ENCODE measurements around the gene TNFSF4. TPM values are rescaled to one million over a fixed set of nuclear protein-coding genes. Genes with fewer than 3 reads are reported as not detected.
A peak's percentile ranks its signal among the peaks of the same experiment; 100 is the strongest.

Gene TNFSF4
- total and polyA plus RNA-seq, 2 donors from 2014 or later: 0.58 to 1.3 TPM

DNA sequence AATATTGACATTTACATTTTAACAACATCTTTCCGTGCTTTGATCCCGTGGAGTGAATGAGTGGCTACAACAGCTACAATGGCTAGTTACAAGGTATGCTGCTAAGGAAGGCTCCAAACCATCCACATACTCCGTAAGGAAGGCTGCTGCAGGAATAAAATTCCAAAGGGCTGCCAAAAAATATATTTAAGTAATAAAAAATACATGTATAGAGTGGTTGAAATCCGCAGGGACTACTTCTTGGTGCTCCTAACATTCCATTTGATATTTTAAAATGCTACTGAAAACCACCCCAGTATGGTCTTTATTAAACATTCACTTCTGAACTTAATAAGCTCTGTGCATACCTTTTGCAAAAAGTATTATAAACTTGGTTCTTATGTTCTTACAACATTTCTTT lies 25.3 kb downstream of the TNFSF4 start:
- intact Hi-C loops (cut with DNase I): no loop called here
- no peak for FAIRE-seq

DNA sequence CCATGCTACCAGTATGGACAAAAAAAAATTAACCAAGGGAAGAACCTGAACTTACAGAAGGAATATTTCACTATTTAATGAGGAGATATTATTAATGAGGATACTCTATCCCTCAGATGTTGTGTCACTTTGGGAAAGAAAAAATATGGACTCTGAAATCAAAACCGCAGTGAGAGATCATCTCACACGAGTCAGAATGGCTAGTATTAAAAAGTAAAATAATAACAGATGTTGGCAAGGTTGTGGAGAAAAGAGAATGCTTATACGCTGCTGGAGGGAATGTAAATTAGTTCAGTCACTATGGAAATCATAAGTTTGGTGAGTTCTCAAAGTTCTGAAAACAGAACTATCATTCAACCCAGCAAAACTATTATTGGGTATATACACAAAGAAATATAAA lies 30.9 kb downstream of the TNFSF4 start:
- Histone ChIP-seq H3K27me3 (ENCODE audit: control insufficient read depth, insufficient read depth, low read length) (no peaks in the 10 kb centered on the region), H3K27ac (ENCODE audit: low read depth in 2 of 2, low read length in 2 of 2) (no peak overlapping the region), H3K4me1 (ENCODE audit: control insufficient read depth in 2 of 3, insufficient read depth in 2 of 3, low read depth in 1 of 3, low read length in 3 of 3) (no peaks in the 10 kb centered on the region), H3K4me3 (ENCODE audit: low read length in 3 of 3) (no peak overlapping the region), H3K9ac (ENCODE audit: low read length in 3 of 3) (no peak overlapping the region), H3K9me3 (ENCODE audit: control insufficient read depth in 2 of 3, insufficient read depth in 1 of 3, low read length in 3 of 3) (no peaks in the 10 kb centered on the region), H3K36me3 (ENCODE audit: control insufficient read depth in 2 of 3, insufficient read depth in 3 of 3, low read length in 3 of 3) (no peaks in the 10 kb centered on the region)
- DNase-seq (no peak), FAIRE-seq (no peak)
- TF ChIP-seq, protein P1, sequence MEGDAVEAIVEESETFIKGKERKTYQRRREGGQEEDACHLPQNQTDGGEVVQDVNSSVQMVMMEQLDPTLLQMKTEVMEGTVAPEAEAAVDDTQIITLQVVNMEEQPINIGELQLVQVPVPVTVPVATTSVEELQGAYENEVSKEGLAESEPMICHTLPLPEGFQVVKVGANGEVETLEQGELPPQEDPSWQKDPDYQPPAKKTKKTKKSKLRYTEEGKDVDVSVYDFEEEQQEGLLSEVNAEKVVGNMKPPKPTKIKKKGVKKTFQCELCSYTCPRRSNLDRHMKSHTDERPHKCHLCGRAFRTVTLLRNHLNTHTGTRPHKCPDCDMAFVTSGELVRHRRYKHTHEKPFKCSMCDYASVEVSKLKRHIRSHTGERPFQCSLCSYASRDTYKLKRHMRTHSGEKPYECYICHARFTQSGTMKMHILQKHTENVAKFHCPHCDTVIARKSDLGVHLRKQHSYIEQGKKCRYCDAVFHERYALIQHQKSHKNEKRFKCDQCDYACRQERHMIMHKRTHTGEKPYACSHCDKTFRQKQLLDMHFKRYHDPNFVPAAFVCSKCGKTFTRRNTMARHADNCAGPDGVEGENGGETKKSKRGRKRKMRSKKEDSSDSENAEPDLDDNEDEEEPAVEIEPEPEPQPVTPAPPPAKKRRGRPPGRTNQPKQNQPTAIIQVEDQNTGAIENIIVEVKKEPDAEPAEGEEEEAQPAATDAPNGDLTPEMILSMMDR (IDR thresholded peaks at IDR 0.05; ENCODE audit: borderline replicate concordance, extremely low read depth, insufficient read depth): no peak
- intact Hi-C loops (cut with DNase I): no loop called here

More for the DNA sequence above, 25.3 kb downstream of the TNFSF4 start:
- Histone ChIP-seq H3K9ac (ENCODE audit: low read length in 3 of 3) (no peak overlapping the region), H3K27me3 (ENCODE audit: control insufficient read depth, insufficient read depth, low read length) (no peaks in the 10 kb centered on the region), H3K27ac (ENCODE audit: low read depth in 2 of 2, low read length in 2 of 2) (no peak overlapping the region), H3K36me3 (ENCODE audit: control insufficient read depth in 2 of 3, insufficient read depth in 3 of 3, low read length in 3 of 3) (no peaks in the 10 kb centered on the region), H3K4me1 (ENCODE audit: control insufficient read depth in 2 of 3, insufficient read depth in 2 of 3, low read depth in 1 of 3, low read length in 3 of 3) (no peaks in the 10 kb centered on the region), H3K4me3 (ENCODE audit: low read length in 3 of 3) (no peak overlapping the region), H3K9me3 (ENCODE audit: control insufficient read depth in 2 of 3, insufficient read depth in 1 of 3, low read length in 3 of 3) (no peaks in the 10 kb centered on the region)
- no peak for DNase-seq
- TF ChIP-seq, protein P1 (IDR thresholded peaks at IDR 0.05; ENCODE audit: borderline replicate concordance, extremely low read depth, insufficient read depth): no peak

DNA sequence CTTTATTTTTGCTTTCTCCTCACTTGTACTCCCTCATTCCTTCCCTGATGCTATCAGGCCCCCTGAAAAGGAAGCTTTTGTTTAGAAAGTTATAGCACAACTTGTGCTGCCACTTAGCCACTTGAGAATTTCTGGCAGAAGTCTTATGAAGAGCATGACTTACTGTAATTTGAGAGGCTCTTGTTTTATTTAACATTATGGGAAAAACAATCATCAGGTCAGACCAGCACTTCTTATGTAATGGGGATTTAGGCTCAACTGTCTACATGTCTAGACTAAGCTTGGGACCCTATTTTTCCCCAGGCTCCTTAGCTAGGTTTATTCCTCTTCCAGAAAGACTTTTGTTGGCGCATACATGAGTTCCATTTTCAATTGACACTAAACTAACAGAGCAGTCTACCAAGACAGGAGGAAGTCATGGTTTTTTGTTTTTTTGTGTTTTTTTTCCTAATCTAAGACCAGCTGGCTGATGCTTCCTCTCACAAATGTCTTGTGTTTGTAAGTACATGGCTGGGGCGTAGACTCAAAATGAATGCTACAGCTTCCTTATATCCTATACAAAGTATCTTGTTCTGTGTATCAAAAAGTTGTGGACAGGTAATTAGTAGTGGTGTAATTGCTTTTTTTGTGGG lies 31.5 kb downstream of the TNFSF4 start:
- Histone ChIP-seq H3K9me3 (ENCODE audit: control insufficient read depth in 2 of 3, insufficient read depth in 1 of 3, low read length in 3 of 3) (no peaks in the 10 kb centered on the region), H3K4me3 (ENCODE audit: low read length in 3 of 3) (no peak overlapping the region), H3K36me3 (ENCODE audit: control insufficient read depth in 2 of 3, insufficient read depth in 3 of 3, low read length in 3 of 3) (no peaks in the 10 kb centered on the region), H3K4me1 (ENCODE audit: control insufficient read depth in 2 of 3, insufficient read depth in 2 of 3, low read depth in 1 of 3, low read length in 3 of 3) (no peaks in the 10 kb centered on the region), H3K9ac (ENCODE audit: low read length in 3 of 3) (no peak overlapping the region), H3K27me3 (ENCODE audit: control insufficient read depth, insufficient read depth, low read length) (no peaks in the 10 kb centered on the region), H3K27ac (ENCODE audit: low read depth in 2 of 2, low read length in 2 of 2) (no peak overlapping the region)
- intact Hi-C loops (cut with DNase I): no loop called here
- FAIRE-seq (no peak), DNase-seq (peak in 1 of 5 donors; percentile 8)
- TF ChIP-seq, protein P1 (IDR thresholded peaks at IDR 0.05; ENCODE audit: borderline replicate concordance, extremely low read depth, insufficient read depth): no peak

DNA sequence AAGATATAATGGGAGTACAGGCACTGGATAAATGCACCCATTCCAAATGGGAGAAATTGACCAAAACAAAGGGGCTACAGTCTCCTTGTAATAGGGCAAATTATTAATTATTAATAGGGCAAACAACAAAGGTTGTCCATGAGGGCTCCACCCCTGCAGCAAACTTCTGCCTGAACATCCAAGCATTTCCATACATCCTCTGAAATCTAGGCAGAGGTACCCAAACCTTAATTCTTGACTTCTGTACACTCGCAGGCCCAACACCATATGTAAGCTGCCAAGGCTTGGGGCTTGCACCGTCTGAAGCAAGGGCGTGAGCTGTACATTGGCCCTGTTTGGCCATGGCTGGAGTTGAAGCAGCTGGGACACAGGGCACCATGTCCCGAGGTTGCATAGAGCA lies 33.7 kb downstream of the TNFSF4 start:
- intact Hi-C loops (cut with DNase I): no loop called here
- Histone ChIP-seq H3K4me1 (ENCODE audit: control insufficient read depth in 2 of 3, insufficient read depth in 2 of 3, low read depth in 1 of 3, low read length in 3 of 3) (no peaks in the 10 kb centered on the region), H3K9ac (ENCODE audit: low read length in 3 of 3) (no peak overlapping the region), H3K4me3 (ENCODE audit: low read length in 3 of 3) (no peak overlapping the region), H3K27me3 (ENCODE audit: control insufficient read depth, insufficient read depth, low read length) (no peaks in the 10 kb centered on the region), H3K9me3 (ENCODE audit: control insufficient read depth in 2 of 3, insufficient read depth in 1 of 3, low read length in 3 of 3) (no peaks in the 10 kb centered on the region), H3K27ac (ENCODE audit: low read depth in 2 of 2, low read length in 2 of 2) (no peak overlapping the region), H3K36me3 (ENCODE audit: control insufficient read depth in 2 of 3, insufficient read depth in 3 of 3, low read length in 3 of 3) (no peaks in the 10 kb centered on the region)
- no peak for DNase-seq
- FAIRE-seq: no peak
- TF ChIP-seq, protein P1 (IDR thresholded peaks at IDR 0.05; ENCODE audit: borderline replicate concordance, extremely low read depth, insufficient read depth): no peak

All from kidney (tissue), 14 donors.